ENCODE results near the gene MYO16. TPM values are rescaled to one million over a fixed set of nuclear protein-coding genes. Genes with fewer than 3 reads are reported as not detected.

The MYO16 gene
- total RNA-seq, 1 experiment from 2014 or later: not detected

GRCh38 chr13:109253316-109253715 is 623.9 kb downstream of the MYO16 start:
- no peak overlapping the region for H3K27ac ChIP-seq (ENCODE audit: insufficient read length, low read depth, low read length)
- H3K4ac ChIP-seq (ENCODE audit: low read depth, low read length): no peak overlapping the region
- no peaks in the 10 kb centered on the region for H3K9me3 ChIP-seq (ENCODE audit: control insufficient read depth, low read depth, low read length)
- no peak overlapping the region for H4K8ac ChIP-seq (replicated peaks; ENCODE audit: insufficient read length, low read depth, low read length)
- H3K9ac ChIP-seq (ENCODE audit: extremely low read depth, insufficient read length, low read length): no peak overlapping the region
- no peaks in the 10 kb centered on the region for H4K20me1 ChIP-seq (ENCODE audit: control insufficient read depth, insufficient read depth, insufficient read length)
- peaks cover 1 to 13% (median 6%) of the 10 kb centered on the region in 3 experiments; a peak in 6 of 7 replicates for H3K36me3 Mint-ChIP-seq (ENCODE audit: insufficient read depth in 1 of 3, low read depth in 3 of 3)
- DNase-seq: no peak
- H2AFZ ChIP-seq (ENCODE audit: low read length): no peak overlapping the region
- H3K23ac ChIP-seq (ENCODE audit: insufficient read length, low read depth, low read length): no peak overlapping the region
- no peak for TF ChIP-seq CTCF (conservative IDR thresholded peaks at IDR 0.05)
- no peak overlapping the region for H4K91ac ChIP-seq (ENCODE audit: insufficient read length, low read depth, low read length)
- H3K18ac ChIP-seq (ENCODE audit: insufficient read length, low read depth, low read length): no peak overlapping the region
- no CpG with 5 or more reads among the region's 1 CpG for WGBS (ENCODE audit: extremely low coverage, insufficient read length, low lambda C conversion rate)
- peak overlapping the region in 1 of 3 experiments; percentile 53; a peak in 1 of 7 replicates for H3K27ac Mint-ChIP-seq
- H3K4me1 ChIP-seq (ENCODE audit: insufficient read depth, low read length): peaks cover 3% of the 10 kb centered on the region; the same call in 1 of the 2 replicates
- H2BK12ac ChIP-seq (ENCODE audit: insufficient read length, low read depth, low read length): no peak overlapping the region
- H2BK5ac ChIP-seq (ENCODE audit: insufficient read length, low read length): no peak overlapping the region
- no peaks in the 10 kb centered on the region for H3K27me3 ChIP-seq (ENCODE audit: insufficient read depth, low read length)
- H2BK15ac ChIP-seq (ENCODE audit: low read depth, low read length): no peak overlapping the region
- peaks cover 12 to 20% of the 10 kb centered on the region in 2 experiments for H3K9me3 Mint-ChIP-seq
- no peak overlapping the region for H3K56ac ChIP-seq (ENCODE audit: insufficient read length, low read depth, low read length)
- H3K79me2 ChIP-seq (ENCODE audit: insufficient read depth, low read length): no peaks in the 10 kb centered on the region
- no peak overlapping the region for H3K4me3 Mint-ChIP-seq
- no peaks in the 10 kb centered on the region for H3K79me1 ChIP-seq (ENCODE audit: insufficient read depth, low read depth, low read length, poor library complexity, severe bottlenecking)
- no peak overlapping the region for H3K14ac ChIP-seq (ENCODE audit: insufficient read depth, low read length)
- H3T11ph ChIP-seq (ENCODE audit: low read length): no peak overlapping the region
- no peak overlapping the region for H2BK120ac ChIP-seq (ENCODE audit: low read depth, low read length, poor library complexity, severe bottlenecking)
- no peak overlapping the region for H2BK20ac ChIP-seq (ENCODE audit: low read depth, low read length, poor library complexity, severe bottlenecking)
- no peaks in the 10 kb centered on the region for H3K27me3 Mint-ChIP-seq (ENCODE audit: low read depth)
- no peaks in the 10 kb centered on the region for H3K23me2 ChIP-seq (ENCODE audit: insufficient read length, low read depth, low read length, poor library complexity, severe bottlenecking)
- no peak overlapping the region for H3K4me2 ChIP-seq (ENCODE audit: insufficient read depth, insufficient read length, low read length)
- peaks cover 10 to 19% of the 10 kb centered on the region in 2 experiments for H3K4me1 Mint-ChIP-seq
- H2AK5ac ChIP-seq (ENCODE audit: insufficient read length, low read length): no peak overlapping the region
- H4K5ac ChIP-seq (ENCODE audit: insufficient read length, low read depth, low read length): no peak overlapping the region
